ENCODE results near the gene PRDM2. TPM values are rescaled to one million over a fixed set of nuclear protein-coding genes. Genes with fewer than 3 reads are reported as not detected.

The PRDM2 gene
- 100 to 1,000 TPM; 136 to 140 TPM for total RNA-seq
- 48.9 TPM for polyA plus RNA-seq (2013, experiment 1 of 2)
- 48.3 TPM for polyA plus RNA-seq (2013, experiment 2 of 2)
- 21.6 to 367 (median 82.5) reads per million in 172 experiments for total RNA-seq

GRCh38 chr1:13699936-13700520, at the start of gene PRDM2:
TSS of gene PRDM2 (plus strand) at chr1:13700188. CDS start at chr1:13715606, 15,418 bp downstream.
- peak; percentile 40 for ATAC-seq (ENCODE audit: poor library complexity)

GRCh38 chr1:13651279-13651678, 48.7 kb upstream of the PRDM2 start:
- Mint-ChIP-seq H3K27ac (no peak overlapping the region), H3K4me1 (ENCODE audit: low read depth) (no peaks in the 10 kb centered on the region), H3K9me3 (no peaks in the 10 kb centered on the region), H3K4me3 (no peak overlapping the region), H3K36me3 (ENCODE audit: low read depth) (no peaks in the 10 kb centered on the region), H3K27me3 (peaks cover 28% of the 10 kb centered on the region)
- ChIA-PET POLR2A (no interaction called here), CTCF (no interaction called here)
- H3K9me3 ChIP-seq (ENCODE audit: control insufficient read depth in 1 of 2, insufficient read depth in 1 of 2, low read length in 2 of 2), result peaks cover 0 to 5% of the 10 kb centered on the region in 2 experiments
- H3K4me3 ChIP-seq (ENCODE audit: low read length), result no peak overlapping the region
- intact Hi-C loops (cut with DNase I, micrococcal nuclease), result no loop called here
- ATAC-seq (ENCODE audit: poor library complexity), result no peak
- TF ChIP-seq CTCF (IDR thresholded peaks at IDR 0.05), result no peak
- no peak for DNase-seq
- no peaks in the 10 kb centered on the region for H3K36me3 ChIP-seq (ENCODE audit: insufficient read depth, low read length)
- H3K4me1 ChIP-seq (ENCODE audit: insufficient read depth, low read length), result no peaks in the 10 kb centered on the region
- no peak overlapping the region for H3K27ac ChIP-seq (ENCODE audit: low read depth in 1 of 2, low read length in 2 of 2)
- H3K27me3 ChIP-seq (ENCODE audit: control insufficient read depth in 1 of 2, insufficient read depth in 2 of 2, low read length in 2 of 2), result peaks cover 4 to 5% of the 10 kb centered on the region in 2 experiments

More at GRCh38 chr1:13699936-13700520, at the start of gene PRDM2:
- Histone ChIP-seq H3K36me3 (ENCODE audit: insufficient read depth, low read length) (no peaks in the 10 kb centered on the region), H3K4me1 (ENCODE audit: insufficient read depth, low read length) (peaks cover 27% of the 10 kb centered on the region), H3K27ac (ENCODE audit: low read depth in 1 of 2, low read length in 2 of 2) (peak within 1 kb of the TSS; percentile 95 to 96), H3K9me3 (ENCODE audit: control insufficient read depth in 1 of 2, insufficient read depth in 1 of 2, low read length in 2 of 2) (no peaks in the 10 kb centered on the region), H3K4me3 (ENCODE audit: low read length) (peak within 1 kb of the TSS; percentile 87), H3K27me3 (ENCODE audit: control insufficient read depth in 1 of 2, insufficient read depth in 2 of 2, low read length in 2 of 2) (no peaks in the 10 kb centered on the region)
- intact Hi-C loops (cut with DNase I, micrococcal nuclease), result loop anchor here (1.0 to 5.0 kb wide), 3 partner anchors 26 to 49 kb away; no protein-coding TSS in a partner anchor
- peak; percentile 28 to 86 (median 50) for DNase-seq
- ChIA-PET CTCF (interaction anchor here (1.8 kb wide), 1 partner anchor 25 kb away, joined by 7 read pairs; no protein-coding TSS in a partner anchor), POLR2A (interaction anchor here (0.8 to 3.2 kb wide), 8 partner anchors 16 to 49 kb away, joined by 3 to 53 read pairs (median 5); no protein-coding TSS in a partner anchor)
- peak within 1 kb of the TSS; percentile 95 for H3K27ac Mint-ChIP-seq
- no peak for TF ChIP-seq CTCF (IDR thresholded peaks at IDR 0.05)
- no peaks in the 10 kb centered on the region for H3K27me3 Mint-ChIP-seq
- H3K4me3 Mint-ChIP-seq, result peak within 1 kb of the TSS; percentile 93
- peaks cover 3% of the 10 kb centered on the region for H3K9me3 Mint-ChIP-seq
- H3K36me3 Mint-ChIP-seq (ENCODE audit: low read depth), result peaks cover 15% of the 10 kb centered on the region
- H3K4me1 Mint-ChIP-seq (ENCODE audit: low read depth), result peaks cover 53% of the 10 kb centered on the region

- Mint-ChIP-seq H3K36me3 (ENCODE audit: low read depth) (no peaks in the 10 kb centered on the region), H3K27me3 (peaks cover 36% of the 10 kb centered on the region), H3K27ac (no peak overlapping the region), H3K9me3 (no peaks in the 10 kb centered on the region), H3K4me3 (no peak overlapping the region), H3K4me1 (ENCODE audit: low read depth) (no peaks in the 10 kb centered on the region)
- Histone ChIP-seq H3K27me3 (ENCODE audit: control insufficient read depth in 1 of 2, insufficient read depth in 2 of 2, low read length in 2 of 2) (peaks cover 4 to 5% of the 10 kb centered on the region in 2 experiments), H3K36me3 (ENCODE audit: insufficient read depth, low read length) (no peaks in the 10 kb centered on the region), H3K27ac (ENCODE audit: low read depth in 1 of 2, low read length in 2 of 2) (no peak overlapping the region), H3K9me3 (ENCODE audit: control insufficient read depth in 1 of 2, insufficient read depth in 1 of 2, low read length in 2 of 2) (peaks cover 0 to 5% of the 10 kb centered on the region in 2 experiments), H3K4me1 (ENCODE audit: insufficient read depth, low read length) (no peaks in the 10 kb centered on the region), H3K4me3 (ENCODE audit: low read length) (no peak overlapping the region)
- no peak for TF ChIP-seq CTCF (IDR thresholded peaks at IDR 0.05)
- ATAC-seq (ENCODE audit: poor library complexity) (no peak), DNase-seq (no peak)
- POLR2A ChIA-PET, result no interaction called here
- intact Hi-C loops (cut with DNase I, micrococcal nuclease), result no loop called here
- CTCF ChIA-PET, result no interaction called here
Measured at GRCh38 chr1:13652238-13652637, 47.8 kb upstream of the PRDM2 start.
